ENCODE results near the gene MAD1L1.

The MAD1L1 gene

GRCh38 chr7:2204446-2204845, 28.3 kb downstream of the MAD1L1 start:
- Histone ChIP-seq H4K20me1 (ENCODE audit: control insufficient read depth, insufficient read depth, low read depth, low read length) (peaks cover 8% of the 10 kb centered on the region), H3K36me3 (ENCODE audit: control insufficient read depth, low read length) (peaks cover 75% of the 10 kb centered on the region), H3K9me2 (replicated peaks; ENCODE audit: control insufficient read depth, low read length) (no peaks in the 10 kb centered on the region), H3K9me3 (ENCODE audit: control insufficient read depth, insufficient read depth, low read length) (peaks cover 4% of the 10 kb centered on the region; the same call in 1 of the 2 replicates), H3K27ac (ENCODE audit: low read depth, low read length) (no peak overlapping the region), H3K4me1 (ENCODE audit: control insufficient read depth, low read length) (peaks cover 17% of the 10 kb centered on the region), H3K4me3 (ENCODE audit: low read length) (no peak overlapping the region), H3F3A (ENCODE audit: control insufficient read depth, insufficient read depth) (0 out of 2 replicates have a peak, but pooled peaks cover 2% of the 10 kb centered on the region), H3K27me3 (ENCODE audit: control insufficient read depth, low read length) (no peaks in the 10 kb centered on the region), H3K4me2 (ENCODE audit: low read length) (peak overlapping the region; percentile 46), H3K79me2 (ENCODE audit: control insufficient read depth, low read length) (peaks cover 21% of the 10 kb centered on the region)
- no peak for TF ChIP-seq EZH2phosphoT487 (IDR thresholded peaks at IDR 0.05; ENCODE audit: borderline replicate concordance, low read length)
- TF ChIP-seq, protein P1, sequence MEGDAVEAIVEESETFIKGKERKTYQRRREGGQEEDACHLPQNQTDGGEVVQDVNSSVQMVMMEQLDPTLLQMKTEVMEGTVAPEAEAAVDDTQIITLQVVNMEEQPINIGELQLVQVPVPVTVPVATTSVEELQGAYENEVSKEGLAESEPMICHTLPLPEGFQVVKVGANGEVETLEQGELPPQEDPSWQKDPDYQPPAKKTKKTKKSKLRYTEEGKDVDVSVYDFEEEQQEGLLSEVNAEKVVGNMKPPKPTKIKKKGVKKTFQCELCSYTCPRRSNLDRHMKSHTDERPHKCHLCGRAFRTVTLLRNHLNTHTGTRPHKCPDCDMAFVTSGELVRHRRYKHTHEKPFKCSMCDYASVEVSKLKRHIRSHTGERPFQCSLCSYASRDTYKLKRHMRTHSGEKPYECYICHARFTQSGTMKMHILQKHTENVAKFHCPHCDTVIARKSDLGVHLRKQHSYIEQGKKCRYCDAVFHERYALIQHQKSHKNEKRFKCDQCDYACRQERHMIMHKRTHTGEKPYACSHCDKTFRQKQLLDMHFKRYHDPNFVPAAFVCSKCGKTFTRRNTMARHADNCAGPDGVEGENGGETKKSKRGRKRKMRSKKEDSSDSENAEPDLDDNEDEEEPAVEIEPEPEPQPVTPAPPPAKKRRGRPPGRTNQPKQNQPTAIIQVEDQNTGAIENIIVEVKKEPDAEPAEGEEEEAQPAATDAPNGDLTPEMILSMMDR (IDR thresholded peaks at IDR 0.05; ENCODE audit: low read depth, low read length, poor library complexity, severe bottlenecking), result no peak

DNA sequence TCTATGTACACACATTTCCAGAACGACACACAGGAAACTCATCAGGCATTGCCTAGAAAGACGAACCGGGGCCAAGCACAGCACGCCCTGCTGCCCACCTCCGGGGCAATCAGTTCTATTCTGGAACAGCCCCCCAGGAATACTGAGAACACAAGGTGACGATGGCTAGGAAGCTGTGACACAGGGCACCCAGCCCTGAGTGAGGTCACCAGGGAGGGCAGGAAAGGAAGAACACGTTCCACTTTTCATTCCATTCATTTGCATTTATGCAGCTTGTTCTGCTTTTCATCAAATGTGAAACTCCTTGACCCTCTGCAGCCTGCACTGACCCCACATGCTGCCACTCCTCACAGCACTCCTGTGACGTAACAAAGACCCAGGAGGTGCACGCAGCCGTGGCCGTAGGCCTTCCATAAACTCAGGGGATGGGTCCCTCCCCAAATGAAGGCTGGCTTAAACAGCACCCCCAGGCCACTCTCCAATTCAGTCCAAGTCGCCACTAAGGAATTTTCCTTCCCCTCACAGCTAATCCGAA, 28.9 kb downstream of the MAD1L1 start:
- Histone ChIP-seq H3K27ac (ENCODE audit: low read depth, low read length) (no peak overlapping the region), H3K4me1 (ENCODE audit: control insufficient read depth, low read length) (peaks cover 17% of the 10 kb centered on the region), H3K79me2 (ENCODE audit: control insufficient read depth, low read length) (peaks cover 27% of the 10 kb centered on the region), H3F3A (ENCODE audit: control insufficient read depth, insufficient read depth) (0 out of 2 replicates have a peak, but pooled peaks cover 2% of the 10 kb centered on the region), H4K20me1 (ENCODE audit: control insufficient read depth, insufficient read depth, low read depth, low read length) (peaks cover 8% of the 10 kb centered on the region), H3K36me3 (ENCODE audit: control insufficient read depth, low read length) (peaks cover 75% of the 10 kb centered on the region), H3K9me3 (ENCODE audit: control insufficient read depth, insufficient read depth, low read length) (peaks cover 10% of the 10 kb centered on the region; the same call in 1 of the 2 replicates), H3K27me3 (ENCODE audit: control insufficient read depth, low read length) (no peaks in the 10 kb centered on the region), H3K9me2 (replicated peaks; ENCODE audit: control insufficient read depth, low read length) (no peaks in the 10 kb centered on the region), H3K4me2 (ENCODE audit: low read length) (peak overlapping the region; percentile 46), H3K4me3 (ENCODE audit: low read length) (peak overlapping the region; percentile 18)
- no peak for TF ChIP-seq EZH2phosphoT487 (IDR thresholded peaks at IDR 0.05; ENCODE audit: borderline replicate concordance, low read length)
- TF ChIP-seq, protein P1 (IDR thresholded peaks at IDR 0.05; ENCODE audit: low read depth, low read length, poor library complexity, severe bottlenecking), result no peak

DNA sequence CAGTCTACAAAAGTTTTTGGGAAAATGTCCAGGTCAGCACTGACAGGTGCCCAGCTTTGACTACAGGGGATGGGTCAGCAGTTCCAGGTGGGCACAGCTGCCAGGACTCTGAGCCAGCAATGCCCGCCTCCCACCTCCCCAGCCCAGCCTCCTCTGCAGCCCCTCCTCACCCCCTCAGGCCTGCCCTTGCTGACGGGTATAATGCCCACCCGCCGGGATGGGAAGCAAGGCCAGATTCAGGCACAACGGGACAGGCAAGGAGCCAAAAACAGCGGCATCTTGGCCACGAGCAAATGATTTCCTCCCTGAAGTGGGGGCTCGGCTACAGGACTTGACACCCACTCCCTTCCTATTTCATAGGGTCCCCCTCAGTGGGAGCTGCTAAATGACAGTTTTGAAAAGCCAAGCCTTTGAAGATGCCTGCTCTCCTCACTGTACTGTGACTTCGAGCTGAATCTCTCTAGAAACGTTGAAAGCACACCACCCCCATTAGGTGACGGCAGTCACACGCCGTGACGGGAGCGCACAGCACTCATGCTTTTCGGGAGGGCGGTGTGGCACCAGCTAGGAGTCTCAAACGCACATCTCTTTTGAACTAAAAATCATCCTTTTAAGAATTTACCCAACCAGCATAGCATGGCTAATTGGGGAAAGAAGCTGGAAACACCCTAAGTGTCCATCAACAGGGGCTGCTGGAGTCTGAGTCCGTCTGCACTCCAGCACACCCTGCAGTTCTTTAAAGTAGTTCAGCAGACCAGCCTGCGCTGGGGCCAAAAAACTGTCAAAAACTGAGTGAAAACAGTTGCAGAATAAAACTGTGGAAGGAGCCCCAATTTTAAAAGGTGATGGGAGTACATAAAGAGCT, 29.6 kb downstream of the MAD1L1 start:
- TF ChIP-seq EZH2phosphoT487 (IDR thresholded peaks at IDR 0.05; ENCODE audit: borderline replicate concordance, low read length), result no peak
- TF ChIP-seq, protein P1 (IDR thresholded peaks at IDR 0.05; ENCODE audit: low read depth, low read length, poor library complexity, severe bottlenecking), result no peak
- Histone ChIP-seq H3K4me3 (ENCODE audit: low read length) (peak overlapping the region; percentile 18; the same call in 1 of the 2 replicates), H3K79me2 (ENCODE audit: control insufficient read depth, low read length) (peaks cover 34% of the 10 kb centered on the region), H3K9me3 (ENCODE audit: control insufficient read depth, insufficient read depth, low read length) (peaks cover 17% of the 10 kb centered on the region; the same call in 1 of the 2 replicates), H3K36me3 (ENCODE audit: control insufficient read depth, low read length) (peaks cover 75% of the 10 kb centered on the region), H3K27me3 (ENCODE audit: control insufficient read depth, low read length) (no peaks in the 10 kb centered on the region), H3K4me1 (ENCODE audit: control insufficient read depth, low read length) (peaks cover 17% of the 10 kb centered on the region), H4K20me1 (ENCODE audit: control insufficient read depth, insufficient read depth, low read depth, low read length) (peaks cover 4% of the 10 kb centered on the region), H3K4me2 (ENCODE audit: low read length) (peak overlapping the region; percentile 46), H3F3A (ENCODE audit: control insufficient read depth, insufficient read depth) (0 out of 2 replicates have a peak, but pooled peaks cover 2% of the 10 kb centered on the region), H3K9me2 (replicated peaks; ENCODE audit: control insufficient read depth, low read length) (no peaks in the 10 kb centered on the region), H3K27ac (ENCODE audit: low read depth, low read length) (no peak overlapping the region)
